CD14-positive monocyte (primary cell): ENCODE data around the gene LPO. TPM values are rescaled to one million over a fixed set of nuclear protein-coding genes. Genes with fewer than 3 reads are reported as not detected.

ENCODE experiments used
- DNase-seq, 3 donors: peaks; one replicate each; pipeline ENCODE4 v3.0.0-alpha.2; 2011 to 2022
- H2AFZ ChIP-seq: 2 replicates; pipeline ENCODE4 v1.6.0; 2012; ENCODE audit warnings: mild to moderate bottlenecking, low read depth, low read length, inconsistent platforms; ENCODE audit not compliant: insufficient read depth, poor library complexity, severe bottlenecking
- H3K27ac ChIP-seq, 2 donors: 1 replicate in 1 of 2; 2 replicates in 1 of 2; pipeline ENCODE4 v1.5.1; 2012 to 2013; ENCODE audit warnings: low read length in 2 of 2, control low read depth in 1 of 2, inconsistent platforms in 1 of 2, low read depth in 1 of 2, mild to moderate bottlenecking in 1 of 2
- H3K27me3 ChIP-seq, 2 donors: one replicate each; pipeline versions ENCODE4 v1.6.0 to v1.6.1; 2011 to 2013; ENCODE audit warnings: low read length in 2 of 2; ENCODE audit not compliant: control insufficient read depth in 2 of 2, insufficient read depth in 2 of 2
- H3K36me3 ChIP-seq, 2 donors: replicated peaks in 1 of 2; 1 replicate in 1 of 2; 2 replicates in 1 of 2; pipeline versions ENCODE4 v1.5.1 to v1.6.1; 2012 to 2013; ENCODE audit warnings: low read length in 2 of 2, control low read depth in 1 of 2, inconsistent platforms in 1 of 2, mild to moderate bottlenecking in 1 of 2; ENCODE audit not compliant: insufficient read depth in 2 of 2, control insufficient read depth in 1 of 2
- H3K4me1 ChIP-seq, 2 donors: 1 replicate in 1 of 2; 2 replicates in 1 of 2; pipeline versions ENCODE4 v1.5.1 to v1.6.1; 2012 to 2013; ENCODE audit warnings: low read length in 2 of 2, control low read depth in 1 of 2, inconsistent platforms in 1 of 2, mild to moderate bottlenecking in 1 of 2, moderate library complexity in 1 of 2; ENCODE audit not compliant: insufficient read depth in 2 of 2, control insufficient read depth in 1 of 2
- H3K4me2 ChIP-seq: replicated peaks from 2 replicates; pipeline ENCODE3; 2012; ENCODE audit warnings: low read length, moderate library complexity, mild to moderate bottlenecking; ENCODE audit not compliant: poor library complexity, severe bottlenecking; ENCODE audit errors: extremely low read depth
- H3K4me3 ChIP-seq, 3 experiments: fragments of 200-600 bp in 1 of 3; sonication (generic) in 1 of 3; replicated peaks in 1 of 3; 1 replicate in 2 of 3; 2 replicates in 1 of 3; pipeline ENCODE4 v1.5.1; 2011 to 2013; ENCODE audit warnings: low read length in 3 of 3, mild to moderate bottlenecking in 3 of 3, control low read depth in 2 of 3, low read depth in 2 of 3, inconsistent platforms in 1 of 3, moderate library complexity in 1 of 3
- H3K79me2 ChIP-seq: 2 replicates; pipeline ENCODE4 v1.6.0; 2012; ENCODE audit warnings: mild to moderate bottlenecking, control low read depth, inconsistent platforms, low read length, moderate library complexity; ENCODE audit not compliant: insufficient read depth
- H3K9ac ChIP-seq: 2 replicates; pipeline ENCODE4 v1.6.0; 2017; ENCODE audit warnings: low read length, mild to moderate bottlenecking; ENCODE audit not compliant: insufficient read depth, poor library complexity, severe bottlenecking
- H3K9me3 ChIP-seq, 2 donors: replicated peaks in 1 of 2; 1 replicate in 1 of 2; 2 replicates in 1 of 2; pipeline versions ENCODE4 v1.5.1 to v1.6.1; 2012 to 2013; ENCODE audit warnings: low read length in 2 of 2, control low read depth in 1 of 2; ENCODE audit not compliant: control insufficient read depth in 1 of 2, insufficient read depth in 1 of 2
- H4K20me1 ChIP-seq: 2 replicates; pipeline ENCODE4 v1.6.0; 2012; ENCODE audit warnings: mild to moderate bottlenecking, low read length, control low read depth, moderate library complexity; ENCODE audit not compliant: insufficient read depth
- H3K27ac Mint-ChIP-seq, 7 donors: one replicate each; pipeline ENCODE4 v1.8.0; 2020; ENCODE audit warnings: mild to moderate bottlenecking in 7 of 7, mixed read lengths in 7 of 7, moderate library complexity in 6 of 7, inconsistent platforms in 2 of 7
- H3K27me3 Mint-ChIP-seq, 3 donors: one replicate each; pipeline ENCODE4 v1.8.0; 2021 to 2022; ENCODE audit warnings: low read depth in 3 of 3, mild to moderate bottlenecking in 3 of 3, mixed read lengths in 3 of 3, moderate library complexity in 3 of 3, inconsistent platforms in 1 of 3
- H3K36me3 Mint-ChIP-seq, 2 donors: one replicate each; pipeline ENCODE4 v1.8.0; 2020; ENCODE audit warnings: mixed read lengths in 2 of 2, inconsistent platforms in 1 of 2, mild to moderate bottlenecking in 1 of 2
- H3K4me1 Mint-ChIP-seq: one replicate; pipeline ENCODE4 v1.8.0; 2020; ENCODE audit warnings: mild to moderate bottlenecking, mixed read lengths
- H3K4me3 Mint-ChIP-seq, 2 donors: one replicate each; pipeline ENCODE4 v1.8.0; 2020; ENCODE audit warnings: mild to moderate bottlenecking in 2 of 2, mixed read lengths in 2 of 2, moderate library complexity in 1 of 2
- H3K9me3 Mint-ChIP-seq, 7 donors: one replicate each; pipeline ENCODE4 v1.8.0; 2020 to 2022; ENCODE audit warnings: mixed read lengths in 7 of 7, mild to moderate bottlenecking in 6 of 7, moderate library complexity in 6 of 7, inconsistent platforms in 2 of 7
- CTCF ChIP-seq: fragments of 200-600 bp; IDR thresholded peaks from one replicate; pipeline ENCODE4 v1.8.0; 2022; ENCODE audit warnings: antibody characterized with exemption, mild to moderate bottlenecking
- WGBS: methylation state at CpG from one replicate; pipeline ENCODE4 v1.1.5; 2013; ENCODE audit warnings: missing lambda C conversion rate; ENCODE audit not compliant: insufficient coverage; 5-methylcytosine and 5-hydroxymethylcytosine counted together
- intact Hi-C, 2 donors: fragments of 100-400 bp; cut with micrococcal nuclease; formaldehyde crosslinking; loops; one replicate each; pipeline versions ENCODE4 v1.15.0 to v1.15.1; 2023
- polyA plus RNA-seq, 3 donors: library from polyadenylated mRNA; depleted of rRNA in 1 of 3; unstranded in 2 of 3; stranded (reverse) in 1 of 3; fragments of 300-500 nt in 2 of 3; fragments of >200 nt in 1 of 3; fragmentation: Illumina TruSeq in 2 of 3; gene quantifications; 1 replicate in 2 of 3; 2 replicates in 1 of 3; pipeline ENCODE4 v1.2.3, GENCODE V29; 2012 to 2021

The LPO gene
- polyA plus RNA-seq, 3 donors: 0.04 to 0.43 TPM; not detected in 1

DNA sequence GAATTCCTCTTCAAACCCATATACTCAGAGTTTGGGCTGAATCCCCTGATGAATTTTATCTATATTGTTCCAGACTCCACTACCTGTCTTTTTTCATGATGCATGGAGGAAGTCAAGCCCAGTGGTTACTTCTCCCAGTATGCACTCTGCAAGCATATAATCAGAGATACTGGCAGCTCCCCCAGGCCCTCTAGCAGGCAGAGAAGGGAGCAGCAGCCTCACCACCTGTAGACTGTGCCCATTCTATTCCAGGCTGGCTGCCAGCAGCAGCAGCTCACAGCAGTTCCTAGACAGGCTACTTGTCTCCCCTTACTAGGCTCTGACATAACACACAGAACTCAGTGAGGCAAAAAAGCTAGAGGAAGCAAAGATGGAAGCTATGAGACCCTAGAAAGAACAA, 22.7 kb upstream of the LPO start:
- Histone ChIP-seq H4K20me1 (no peaks in the 10 kb centered on the region), H3K79me2 (no peaks in the 10 kb centered on the region), H2AFZ (no peak overlapping the region), H3K4me3 (no peak overlapping the region), H3K27me3 (no peaks in the 10 kb centered on the region), H3K9me3 (no peaks in the 10 kb centered on the region), H3K9ac (no peak overlapping the region), H3K36me3 (peaks cover 11 to 27% of the 10 kb centered on the region in 2 donors), H3K27ac (no peak overlapping the region), H3K4me2 (no peak overlapping the region), H3K4me1 (peaks cover 13 to 16% of the 10 kb centered on the region in 2 donors)
- Mint-ChIP-seq H3K4me3 (no peak overlapping the region), H3K9me3 (no peaks in the 10 kb centered on the region), H3K36me3 (peaks cover 13 to 19% of the 10 kb centered on the region in 2 donors), H3K27ac (peak overlapping the region in 1 of 7 donors; percentile 21), H3K27me3 (peaks cover 0 to 5% (median 0%) of the 10 kb centered on the region in 3 donors), H3K4me1 (peaks cover 13% of the 10 kb centered on the region)
- DNase-seq: no peak
- intact Hi-C loops: no loop called here
- no peak for TF ChIP-seq CTCF

DNA sequence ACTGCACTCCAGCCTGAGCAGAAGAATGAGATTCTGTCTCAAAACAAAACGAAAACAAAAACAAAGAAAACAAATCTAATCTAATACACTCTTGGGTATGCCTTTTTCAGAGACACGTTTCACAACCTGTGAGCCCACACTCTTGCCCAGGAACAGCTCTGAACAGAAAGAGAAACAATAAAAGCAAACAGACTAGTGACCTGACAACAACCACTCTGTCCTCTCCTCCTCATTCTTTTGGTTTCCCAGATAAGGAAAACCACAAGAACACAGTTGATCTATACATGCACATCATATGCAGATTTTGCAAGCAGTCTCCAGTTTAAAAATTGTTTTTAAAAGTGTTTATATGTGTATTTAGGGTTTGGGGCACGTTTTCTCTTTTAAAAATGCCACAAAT, 20.6 kb upstream of the LPO start:
- Histone ChIP-seq H3K4me1 (peaks cover 13 to 16% of the 10 kb centered on the region in 2 donors), H4K20me1 (no peaks in the 10 kb centered on the region), H3K9me3 (no peaks in the 10 kb centered on the region), H3K79me2 (no peaks in the 10 kb centered on the region), H3K36me3 (peaks cover 5 to 18% of the 10 kb centered on the region in 2 donors), H2AFZ (no peak overlapping the region), H3K27ac (no peak overlapping the region), H3K4me2 (no peak overlapping the region), H3K9ac (no peak overlapping the region), H3K27me3 (no peaks in the 10 kb centered on the region), H3K4me3 (no peak overlapping the region)
- intact Hi-C loops: loop anchor here in 1 of 2 donors (2.0 kb wide), 1 partner anchor 15 kb away; no protein-coding TSS in a partner anchor
- Mint-ChIP-seq H3K4me1 (peaks cover 13% of the 10 kb centered on the region), H3K27ac (peak overlapping the region in 1 of 7 donors; percentile 50), H3K4me3 (no peak overlapping the region), H3K9me3 (no peaks in the 10 kb centered on the region), H3K27me3 (peaks cover 0 to 4% (median 2%) of the 10 kb centered on the region in 3 donors), H3K36me3 (peaks cover 8% of the 10 kb centered on the region in 2 donors)
- 91% methylated on average over 2 of the region's 3 CpGs for WGBS
- no peak for TF ChIP-seq CTCF
- no peak for DNase-seq
